Kidney (tissue), 14 donors: Measurements from ENCODE around the gene IQCC. TPM values are rescaled to one million over a fixed set of nuclear protein-coding genes. Genes with fewer than 3 reads are reported as not detected.

Experiments
- DNase-seq, 5 donors: peaks; one replicate each; pipeline ENCODE4 v3.0.0-alpha.2; 2013 to 2020
- FAIRE-seq: peaks from 2 replicates; lab custom pipeline; 2012; peaks lifted over from hg19 to GRCh38; lab: Jason Lieb, UNC
- H3K27ac ChIP-seq, 2 donors: one replicate each; pipeline ENCODE4 v1.7.0; 2013; ENCODE audit warnings: low read depth in 2 of 2, low read length in 2 of 2, inconsistent platforms in 1 of 2
- H3K27me3 ChIP-seq: one replicate; pipeline ENCODE4 v1.7.1; 2013; ENCODE audit warnings: low read length, inconsistent platforms; ENCODE audit not compliant: control insufficient read depth, insufficient read depth
- H3K36me3 ChIP-seq, 3 donors: one replicate each; pipeline versions ENCODE4 v1.7.0 to v1.7.1; 2013; ENCODE audit warnings: low read length in 3 of 3, control low read depth in 1 of 3, inconsistent platforms in 1 of 3; ENCODE audit not compliant: insufficient read depth in 3 of 3, control insufficient read depth in 2 of 3
- H3K4me1 ChIP-seq, 3 donors: one replicate each; pipeline versions ENCODE4 v1.7.0 to v1.7.1; 2013; ENCODE audit warnings: low read length in 3 of 3, inconsistent platforms in 1 of 3, low read depth in 1 of 3; ENCODE audit not compliant: control insufficient read depth in 2 of 3, insufficient read depth in 2 of 3
- H3K4me3 ChIP-seq, 3 donors: one replicate each; pipeline versions ENCODE4 v1.7.0 to v1.8.1; 2013; ENCODE audit warnings: low read length in 3 of 3, control low read depth in 1 of 3, inconsistent platforms in 1 of 3
- H3K9ac ChIP-seq, 3 donors: one replicate each; pipeline versions ENCODE4 v1.7.0 to v1.7.1; 2013; ENCODE audit warnings: low read length in 3 of 3, control low read depth in 1 of 3, inconsistent platforms in 1 of 3
- H3K9me3 ChIP-seq, 3 donors: one replicate each; pipeline versions ENCODE4 v1.7.0 to v1.7.1; 2013; ENCODE audit warnings: low read length in 3 of 3, control low read depth in 1 of 3, inconsistent platforms in 1 of 3; ENCODE audit not compliant: control insufficient read depth in 2 of 3, insufficient read depth in 1 of 3
- intact Hi-C: fragments of 100-400 bp; cut with DNase I; formaldehyde crosslinking; loops from one replicate; pipeline ENCODE4 v1.11.1; 2022
- polyA plus RNA-seq: library from polyadenylated mRNA; stranded (reverse); fragments of 350-450 nt; fragmentation: Illumina TruSeq; extraction: RNeasy Lipid Tissue Mini Kit (QIAGEN cat#74804); gene quantifications from one replicate; pipeline ENCODE4 v1.2.3, GENCODE V29; 2014; ENCODE audit warnings: low read depth, low replicate concordance; ENCODE audit not compliant: insufficient read depth
- total RNA-seq: library from RNA; stranded (reverse); fragmentation: NEBNext Ultra II Directional; extraction: Animal tissue kit (Norgen Biotek cat#: 25700); gene quantifications from one replicate; pipeline ENCODE4 v1.2.1, GENCODE V29; 2021
- TF ChIP-seq, protein P1 (sequence below): IDR thresholded peaks from 3 replicates; pipeline ENCODE4 v1.5.1; 2012; ENCODE audit warnings: mild to moderate bottlenecking, moderate library complexity, borderline replicate concordance; ENCODE audit not compliant: insufficient read depth; ENCODE audit errors: extremely low read depth
- donor health status: control.
- donor health status: control.
- donor health status: control.
- donor health status: control.
- donor health status: control.
- donor health status: DM: yes; HTN: yes; CAD: no.
- donor health status: Normal renal cell carcinoma (clear cell type).

The IQCC gene
- total and polyA plus RNA-seq, 2 donors from 2014 or later: 3.4 to 3.5 TPM

GRCh38 chr1:32195972-32196823 lies 9.3 kb upstream of the IQCC start:
- DNase-seq (peak in 1 of 5 donors; percentile 22), FAIRE-seq (no peak)
- intact Hi-C loops: no loop called here
- Histone ChIP-seq H3K4me3 (no peak overlapping the region), H3K9ac (no peak overlapping the region), H3K27me3 (no peaks in the 10 kb centered on the region), H3K27ac (no peak overlapping the region), H3K36me3 (peaks cover 6 to 54% (median 38%) of the 10 kb centered on the region in 3 donors), H3K4me1 (peaks cover 4 to 11% (median 5%) of the 10 kb centered on the region in 3 donors), H3K9me3 (no peaks in the 10 kb centered on the region)
- TF ChIP-seq, protein P1, sequence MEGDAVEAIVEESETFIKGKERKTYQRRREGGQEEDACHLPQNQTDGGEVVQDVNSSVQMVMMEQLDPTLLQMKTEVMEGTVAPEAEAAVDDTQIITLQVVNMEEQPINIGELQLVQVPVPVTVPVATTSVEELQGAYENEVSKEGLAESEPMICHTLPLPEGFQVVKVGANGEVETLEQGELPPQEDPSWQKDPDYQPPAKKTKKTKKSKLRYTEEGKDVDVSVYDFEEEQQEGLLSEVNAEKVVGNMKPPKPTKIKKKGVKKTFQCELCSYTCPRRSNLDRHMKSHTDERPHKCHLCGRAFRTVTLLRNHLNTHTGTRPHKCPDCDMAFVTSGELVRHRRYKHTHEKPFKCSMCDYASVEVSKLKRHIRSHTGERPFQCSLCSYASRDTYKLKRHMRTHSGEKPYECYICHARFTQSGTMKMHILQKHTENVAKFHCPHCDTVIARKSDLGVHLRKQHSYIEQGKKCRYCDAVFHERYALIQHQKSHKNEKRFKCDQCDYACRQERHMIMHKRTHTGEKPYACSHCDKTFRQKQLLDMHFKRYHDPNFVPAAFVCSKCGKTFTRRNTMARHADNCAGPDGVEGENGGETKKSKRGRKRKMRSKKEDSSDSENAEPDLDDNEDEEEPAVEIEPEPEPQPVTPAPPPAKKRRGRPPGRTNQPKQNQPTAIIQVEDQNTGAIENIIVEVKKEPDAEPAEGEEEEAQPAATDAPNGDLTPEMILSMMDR: no peak

DNA sequence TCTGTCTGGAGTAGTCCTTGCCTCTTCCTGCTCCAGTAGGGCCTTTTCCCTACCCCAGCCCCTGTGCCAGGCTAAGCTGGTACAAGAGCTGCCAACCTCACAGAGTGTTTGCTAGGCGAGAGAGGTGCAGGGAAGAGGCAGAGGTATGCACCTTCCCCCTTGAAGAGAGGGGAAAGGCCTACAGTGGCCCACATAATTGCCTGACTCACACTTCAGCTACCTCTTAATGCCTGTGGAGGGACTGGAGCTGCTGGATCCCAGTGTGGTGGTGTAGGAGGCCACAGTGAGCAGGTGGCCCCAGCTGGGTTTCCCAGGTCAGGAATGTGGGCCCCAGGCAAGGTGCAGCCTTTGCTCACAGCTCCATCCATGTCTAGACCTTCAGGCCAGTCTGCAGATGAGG lies 8.4 kb upstream of the IQCC start:
- H3K36me3 ChIP-seq: peaks cover 4 to 45% (median 30%) of the 10 kb centered on the region in 3 donors
- no peak for FAIRE-seq

DNA sequence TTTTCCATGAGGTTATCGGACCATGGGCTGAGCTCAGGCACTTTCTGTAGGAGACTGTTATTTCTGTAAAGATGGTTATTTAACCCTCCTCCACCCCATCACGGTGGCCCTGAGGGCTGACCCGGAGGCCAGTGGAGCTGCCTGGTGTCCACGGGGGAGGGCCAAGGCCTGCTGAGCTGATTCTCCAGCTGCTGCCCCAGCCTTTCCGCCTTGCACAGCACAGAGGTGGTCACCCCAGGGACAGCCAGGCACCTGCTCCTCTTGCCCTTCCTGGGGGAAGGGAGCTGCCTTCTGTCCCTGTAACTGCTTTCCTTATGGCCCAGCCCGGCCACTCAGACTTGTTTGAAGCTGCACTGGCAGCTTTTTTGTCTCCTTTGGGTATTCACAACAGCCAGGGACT lies 7.6 kb upstream of the IQCC start:
- FAIRE-seq: no peak
- intact Hi-C loops: no loop called here
- peaks cover 4 to 38% (median 23%) of the 10 kb centered on the region in 3 donors for H3K36me3 ChIP-seq

More for the DNA sequence above, 8.4 kb upstream of the IQCC start:
- TF ChIP-seq, protein P1: no peak
- no peak overlapping the region for H3K4me3 ChIP-seq
- no peaks in the 10 kb centered on the region for H3K9me3 ChIP-seq
- intact Hi-C loops: no loop called here
- no peak overlapping the region for H3K27ac ChIP-seq
- peaks cover 4 to 11% (median 10%) of the 10 kb centered on the region in 3 donors for H3K4me1 ChIP-seq
- peak in 1 of 5 donors; percentile 39 for DNase-seq
- H3K9ac ChIP-seq: no peak overlapping the region
- H3K27me3 ChIP-seq: no peaks in the 10 kb centered on the region

More for the DNA sequence above, 7.6 kb upstream of the IQCC start:
- Histone ChIP-seq H3K4me1 (peaks cover 4 to 11% (median 10%) of the 10 kb centered on the region in 3 donors), H3K9me3 (no peaks in the 10 kb centered on the region), H3K9ac (no peak overlapping the region), H3K27ac (no peak overlapping the region), H3K4me3 (no peak overlapping the region), H3K27me3 (no peaks in the 10 kb centered on the region)
- TF ChIP-seq, protein P1: no peak
- DNase-seq: peak in 1 of 5 donors; percentile 30
